SK-N-MC (cell line): ENCODE data around the gene BCAS3.

Experiments
- EZH2 ChIP-seq: fragments of 200-600 bp; sonication (generic); IDR thresholded peaks from one replicate; pipeline ENCODE4 v1.6.1; 2017; ENCODE audit warnings: antibody characterized with exemption
- FOXP2 ChIP-seq: optimal IDR thresholded peaks from 2 replicates; pipeline ENCODE3; 2011; ENCODE audit warnings: mild to moderate bottlenecking, moderate library complexity; ENCODE audit not compliant: insufficient read depth; ENCODE audit errors: extremely low read length, control extremely low read depth
- POLR2AphosphoS5 ChIP-seq: IDR thresholded peaks from 2 replicates; pipeline ENCODE4 v1.6.1; 2012; ENCODE audit warnings: mild to moderate bottlenecking, low read depth, low read length, borderline replicate concordance

DNA sequence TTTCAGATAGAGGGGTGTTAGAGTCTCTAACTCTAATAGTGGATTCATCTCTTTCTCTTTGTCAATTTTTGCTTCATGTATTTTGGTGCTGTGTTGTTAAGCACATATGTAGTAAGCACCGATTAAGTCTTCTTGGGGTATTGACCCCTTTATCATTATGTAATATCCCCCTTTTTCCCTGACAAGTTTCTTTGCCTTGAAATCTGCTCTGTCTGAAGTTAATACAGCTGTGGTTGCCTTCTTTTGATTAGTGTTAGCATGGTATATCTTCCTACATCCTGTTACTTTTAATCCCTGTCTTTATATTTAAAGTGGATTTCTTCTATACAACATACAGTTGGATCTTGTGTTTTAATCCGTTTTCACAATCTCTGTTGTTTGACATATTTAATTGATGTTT, 60.6 kb downstream of the BCAS3 start:
- no peak for TF ChIP-seq POLR2AphosphoS5
- TF ChIP-seq EZH2: no peak
- TF ChIP-seq FOXP2: no peak
